OCI-LY7 (cell line): ENCODE results near the gene MCTP2. TPM values are rescaled to one million over a fixed set of nuclear protein-coding genes. Genes with fewer than 3 reads are reported as not detected.

Source experiments
- BruUV-seq: library from RNA; stranded (reverse); fragments of 400-500 nt; replicated peaks from 2 replicates; lab custom pipeline; 2021; lab: Mats Ljungman, UMichigan
- CTCF ChIA-PET: fragments of 300-600 bp; sonication (Branson Sonifier 250); formaldehyde crosslinking; loops from one replicate; lab custom pipeline; 2022; ENCODE audit warnings: antibody characterized with exemption; ENCODE audit not compliant: unreplicated experiment; lab: Charles Lee
- POLR2A ChIA-PET: fragments of 300-600 bp; sonication (Branson Sonifier 250); formaldehyde crosslinking; loops from one replicate; lab custom pipeline; 2022; ENCODE audit warnings: antibody characterized with exemption; lab: Charles Lee
- DNase-seq: peaks from one replicate; pipeline ENCODE4 v3.0.0-alpha.2; 2015; ENCODE audit warnings: low spot score
- H2AFZ ChIP-seq: fragments of 200-600 bp; sonication (generic), shearing (Covaris generic); 2 replicates; pipeline ENCODE4 v1.6.1; 2014; ENCODE audit warnings: mild to moderate bottlenecking, antibody characterized with exemption, low read length, moderate library complexity
- H3K27ac ChIP-seq: fragments of 200-600 bp; sonication (generic); 2 replicates; pipeline ENCODE4 v1.5.1; 2014; ENCODE audit warnings: mixed run types, low read depth, mild to moderate bottlenecking, moderate library complexity, low read length, inconsistent platforms; ENCODE audit not compliant: poor library complexity, severe bottlenecking
- H3K36me3 ChIP-seq: fragments of 200-600 bp; sonication (generic); 2 replicates; pipeline ENCODE4 v1.6.1; 2014; ENCODE audit warnings: mild to moderate bottlenecking, antibody characterized with exemption, low read length, moderate library complexity, mixed read lengths; ENCODE audit not compliant: insufficient read depth
- H3K4me1 ChIP-seq: fragments of 200-600 bp; sonication (generic); 2 replicates; pipeline ENCODE4 v1.5.1; 2014; ENCODE audit warnings: mild to moderate bottlenecking, low read length; ENCODE audit not compliant: insufficient read depth, poor library complexity, severe bottlenecking
- H3K4me2 ChIP-seq: fragments of 200-600 bp; sonication (generic); 2 replicates; pipeline ENCODE4 v1.6.1; 2014; ENCODE audit warnings: mild to moderate bottlenecking, low read length
- H3K4me3 ChIP-seq: fragments of 200-600 bp; sonication (generic); 2 replicates; pipeline ENCODE4 v1.5.1; 2014; ENCODE audit warnings: mild to moderate bottlenecking, low read depth, low read length; ENCODE audit not compliant: poor library complexity, severe bottlenecking
- H3K79me2 ChIP-seq: fragments of 200-600 bp; sonication (generic); 2 replicates; pipeline ENCODE4 v1.6.1; 2016; ENCODE audit warnings: low read depth, mild to moderate bottlenecking, low read length, moderate library complexity, mixed read lengths; ENCODE audit not compliant: insufficient read depth
- H3K9me2 ChIP-seq: fragments of 200-600 bp; sonication (generic); 2 replicates; pipeline ENCODE4 v1.6.1; 2016; ENCODE audit warnings: mild to moderate bottlenecking, low read length, mixed read lengths; ENCODE audit not compliant: insufficient read depth
- H3K9me3 ChIP-seq: fragments of 200-600 bp; sonication (generic); 2 replicates; pipeline ENCODE4 v1.6.1; 2014; ENCODE audit warnings: mild to moderate bottlenecking, mixed run types, low read length, mixed read lengths
- H4K20me1 ChIP-seq: fragments of 200-600 bp; sonication (generic); 2 replicates; pipeline ENCODE4 v1.6.1; 2014; ENCODE audit warnings: mild to moderate bottlenecking, antibody characterized with exemption, low read length, moderate library complexity, mixed read lengths; ENCODE audit not compliant: insufficient read depth
- CTCF ChIP-seq: fragments of 200-600 bp; sonication (generic); conservative IDR thresholded peaks from 2 replicates; pipeline ENCODE4 v1.5.1; 2014; ENCODE audit warnings: mild to moderate bottlenecking, antibody characterized with exemption, low read length, moderate library complexity, mixed read lengths
- EZH2phosphoT487 ChIP-seq: fragments of 200-600 bp; sonication (generic); IDR thresholded peaks from 2 replicates; pipeline ENCODE4 v1.6.1; 2018; ENCODE audit warnings: low read depth, borderline replicate concordance, mild to moderate bottlenecking, mixed run types, antibody characterized with exemption, low read length, moderate library complexity, mixed read lengths
- intact Hi-C: fragments of 100-400 bp; cut with micrococcal nuclease; formaldehyde crosslinking; loops from one replicate; pipeline ENCODE4 v1.10.0; 2022; ENCODE audit not compliant: unreplicated experiment
- total RNA-seq, 2 experiments: library from RNA; depleted of rRNA in 1 of 2; stranded (reverse); fragments of >200 nt in 1 of 2; shearing (Covaris generic) in 1 of 2; gene quantifications; 2 replicates each; pipeline ENCODE4 v1.2.3, GENCODE V29; 2014 to 2022

Gene MCTP2
- total RNA-seq, 2 experiments from 2014 or later, result 73.2 to 90.6 TPM

GRCh38 chr15:94212291-94212690, 19.1 kb upstream of the MCTP2 start:
- ChIA-PET CTCF (no interaction called here), POLR2A (interaction anchor here (0.6 kb wide), 1 partner anchor 14 kb away, joined by 6 read pairs; no protein-coding TSS in a partner anchor)
- Histone ChIP-seq H2AFZ (no peak overlapping the region), H3K36me3 (no peaks in the 10 kb centered on the region), H3K4me2 (no peak overlapping the region), H3K9me2 (no peaks in the 10 kb centered on the region), H3K79me2 (no peaks in the 10 kb centered on the region), H3K4me1 (no peaks in the 10 kb centered on the region), H3K9me3 (0 out of 2 replicates have a peak, but pooled peaks cover 5% of the 10 kb centered on the region), H4K20me1 (no peaks in the 10 kb centered on the region), H3K4me3 (no peak overlapping the region), H3K27ac (no peak overlapping the region)
- no peak for DNase-seq
- intact Hi-C loops, result no loop called here
- BruUV-seq, result no TSS peak
- TF ChIP-seq CTCF (no peak), EZH2phosphoT487 (no peak)

GRCh38 chr15:94225616-94226015, 5.7 kb upstream of the MCTP2 start:
- intact Hi-C loops, result no loop called here
- no TSS peak for BruUV-seq
- Histone ChIP-seq H3K27ac (no peak overlapping the region), H2AFZ (peak overlapping the region; percentile 83; the same call in 1 of the 2 replicates), H3K4me1 (peaks cover 39% of the 10 kb centered on the region), H3K4me2 (peak overlapping the region; percentile 47; the same call in 1 of the 2 replicates), H4K20me1 (no peaks in the 10 kb centered on the region), H3K4me3 (no peak overlapping the region), H3K79me2 (peaks cover 7% of the 10 kb centered on the region; the same call in 1 of the 2 replicates), H3K9me2 (no peaks in the 10 kb centered on the region), H3K9me3 (peaks cover 3% of the 10 kb centered on the region; the same call in 1 of the 2 replicates), H3K36me3 (no peaks in the 10 kb centered on the region)
- POLR2A ChIA-PET, result no interaction called here
- no peak for TF ChIP-seq CTCF
- TF ChIP-seq EZH2phosphoT487, result no peak
- CTCF ChIA-PET, result no interaction called here
- DNase-seq, result no peak

- Histone ChIP-seq H3K4me1 (peaks cover 50% of the 10 kb centered on the region), H2AFZ (no peak overlapping the region), H3K27ac (no peak overlapping the region), H3K4me2 (no peak overlapping the region), H3K9me3 (no peaks in the 10 kb centered on the region), H3K79me2 (peaks cover 30% of the 10 kb centered on the region), H3K9me2 (no peaks in the 10 kb centered on the region), H3K4me3 (no peak overlapping the region), H4K20me1 (peaks cover 14% of the 10 kb centered on the region), H3K36me3 (no peaks in the 10 kb centered on the region)
- ChIA-PET POLR2A (interaction anchor here (0.6 to 8.9 kb wide), 7 partner anchors 7 to 133 kb away, joined by 3 to 80 read pairs (median 31); no protein-coding TSS in a partner anchor), CTCF (no interaction called here)
- no peak for DNase-seq
- intact Hi-C loops, result no loop called here
- BruUV-seq, result no TSS peak
- no peak for TF ChIP-seq CTCF
- TF ChIP-seq EZH2phosphoT487, result no peak
Observed at GRCh38 chr15:94228611-94229010, 2.8 kb upstream of the MCTP2 start.
